Activated naive CD8-positive, alpha-beta T cell treated with anti-CD3 and anti-CD28 coated beads, Interleukin-2, amount 50 U/mL, for 16 hours (primary cell): ENCODE results near the gene MTREX.

Experiments
- DNase-seq: peaks from one replicate; pipeline ENCODE4 v3.0.0-alpha.2; 2020; ENCODE audit warnings: low read depth, low spot score

The MTREX gene

DNA sequence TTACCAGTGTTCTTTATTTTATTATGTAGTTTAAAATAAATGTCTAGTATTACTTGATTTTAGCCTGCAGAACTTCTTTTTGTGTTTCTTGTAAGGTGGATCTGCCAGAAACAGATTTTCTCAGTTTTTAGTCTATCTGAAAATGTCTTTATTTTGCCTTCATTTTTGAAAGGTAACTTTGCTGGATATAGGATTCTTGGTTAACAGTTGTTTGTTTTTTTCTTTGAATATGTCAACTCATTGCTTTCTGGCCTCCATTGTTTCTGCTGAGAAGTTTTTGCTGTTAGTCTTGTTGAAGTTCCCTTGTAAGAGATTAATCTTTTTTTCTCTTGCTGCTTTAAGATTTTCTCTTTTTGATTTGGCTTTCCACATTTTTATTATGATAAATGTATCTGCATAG is 75.5 kb downstream of the MTREX start:
- no peak for DNase-seq

DNA sequence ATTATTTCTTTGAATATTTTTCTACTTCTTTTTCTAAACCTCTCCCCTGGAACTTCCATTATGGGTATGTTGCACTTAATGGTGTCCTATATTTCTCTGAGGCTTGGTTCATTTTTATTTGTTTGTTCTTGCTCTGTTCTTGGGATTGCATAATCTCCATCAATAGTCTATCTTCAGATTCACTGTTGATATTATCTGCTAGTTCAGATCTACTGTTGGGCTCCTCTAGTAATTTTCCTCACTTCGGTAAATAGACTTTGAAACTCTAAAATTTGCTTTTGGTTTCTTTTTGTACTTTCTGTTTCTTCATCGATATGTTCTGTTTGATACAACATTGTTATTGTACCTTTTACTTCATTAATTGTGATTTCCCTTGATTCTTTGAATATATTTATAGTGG is 76.3 kb downstream of the MTREX start:
- no peak for DNase-seq

DNA sequence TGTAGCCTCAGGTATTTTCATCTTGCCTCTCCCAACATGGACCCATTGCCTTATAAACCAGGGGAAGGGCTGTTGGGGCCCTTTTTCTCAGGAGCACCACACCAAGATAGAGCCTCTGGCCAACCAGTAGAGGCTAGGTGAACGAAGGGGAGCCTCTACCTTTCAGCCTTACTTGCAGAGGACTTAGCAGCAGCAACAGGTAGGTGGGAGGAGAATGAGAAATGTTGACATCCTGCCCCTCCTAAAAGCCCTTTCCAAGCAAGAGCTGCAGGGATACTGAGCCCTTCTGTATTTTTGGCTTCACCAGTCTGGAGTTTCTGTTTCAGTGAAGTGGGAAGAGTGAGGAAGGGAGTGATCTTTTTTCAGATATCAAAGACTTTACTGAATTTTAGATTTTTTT is 77.4 kb downstream of the MTREX start:
- no peak for DNase-seq

DNA sequence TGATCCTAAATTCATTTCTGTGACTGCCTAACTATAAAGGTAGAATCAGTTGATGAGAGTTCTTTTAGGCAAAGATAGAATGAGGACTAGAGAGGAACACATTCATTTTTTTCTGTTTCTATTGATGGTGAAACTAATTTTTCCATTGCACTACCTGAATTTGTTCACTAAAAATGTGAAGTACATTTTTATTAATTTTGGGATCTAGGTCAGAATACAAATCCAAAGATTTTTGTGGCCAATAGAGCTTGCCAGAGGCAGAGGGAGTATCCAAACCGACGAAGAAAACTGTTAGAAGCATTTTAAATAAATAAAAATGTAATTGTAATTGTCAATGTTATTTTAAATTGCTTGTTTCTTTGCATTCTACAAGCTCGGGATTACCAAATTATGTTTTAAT is 78.1 kb downstream of the MTREX start:
- no peak for DNase-seq

DNA sequence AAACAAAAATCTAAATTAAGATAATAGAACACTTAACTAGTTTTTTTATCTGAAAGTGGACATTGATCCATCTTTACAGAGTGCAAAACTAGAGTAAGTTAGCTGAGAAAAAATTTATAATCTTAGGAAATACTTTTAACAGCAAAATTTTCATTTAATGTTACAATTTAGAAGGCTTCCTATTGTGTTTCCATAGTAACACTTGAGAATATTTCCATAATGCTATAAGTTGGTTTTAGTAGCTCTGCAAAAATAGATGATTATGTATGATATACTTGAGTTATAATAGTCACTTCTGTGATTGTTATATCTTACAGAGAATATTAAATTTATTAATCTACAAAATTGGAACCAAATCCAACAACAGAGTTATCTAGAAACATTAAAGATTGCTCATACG is 78.6 kb downstream of the MTREX start:
- no peak for DNase-seq

DNA sequence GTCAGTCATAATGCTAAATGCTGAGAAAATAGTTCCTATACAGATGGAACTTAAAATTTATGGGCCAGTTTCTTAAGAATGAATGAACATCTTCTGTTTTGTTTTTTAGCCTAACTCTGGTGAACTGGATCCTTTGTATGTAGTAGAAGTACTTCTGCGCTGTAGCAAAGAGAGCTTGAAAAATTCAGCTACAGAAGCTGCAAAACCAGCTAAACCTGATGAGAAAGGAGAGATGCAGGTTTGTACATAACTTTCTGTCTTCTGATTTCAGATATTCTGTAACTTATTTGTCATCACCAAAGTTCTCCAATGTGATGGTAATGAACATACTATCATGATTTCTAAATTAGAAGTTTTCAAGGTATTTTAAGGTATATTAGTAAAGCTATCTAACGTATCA is 80.1 kb downstream of the MTREX start:
- no peak for DNase-seq

DNA sequence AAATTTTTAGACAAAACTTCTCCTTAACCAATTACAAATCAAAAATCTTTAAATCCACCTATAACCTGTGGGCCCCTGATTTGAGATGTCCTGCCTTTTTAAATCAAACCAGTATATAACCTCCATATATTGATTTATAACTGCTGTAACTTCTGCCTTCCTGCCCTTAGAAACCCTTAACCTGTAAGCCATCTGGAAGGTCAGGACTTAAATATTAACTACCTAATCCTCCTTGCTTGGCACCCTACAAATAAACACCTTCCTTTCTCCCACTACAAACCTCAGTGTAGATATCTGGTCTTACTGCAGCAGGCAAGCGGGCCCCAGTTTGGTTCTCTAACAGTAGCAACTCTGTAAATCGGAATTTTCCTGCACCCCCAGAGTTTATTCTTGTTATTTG is 83.9 kb downstream of the MTREX start:
- no peak for DNase-seq

DNA sequence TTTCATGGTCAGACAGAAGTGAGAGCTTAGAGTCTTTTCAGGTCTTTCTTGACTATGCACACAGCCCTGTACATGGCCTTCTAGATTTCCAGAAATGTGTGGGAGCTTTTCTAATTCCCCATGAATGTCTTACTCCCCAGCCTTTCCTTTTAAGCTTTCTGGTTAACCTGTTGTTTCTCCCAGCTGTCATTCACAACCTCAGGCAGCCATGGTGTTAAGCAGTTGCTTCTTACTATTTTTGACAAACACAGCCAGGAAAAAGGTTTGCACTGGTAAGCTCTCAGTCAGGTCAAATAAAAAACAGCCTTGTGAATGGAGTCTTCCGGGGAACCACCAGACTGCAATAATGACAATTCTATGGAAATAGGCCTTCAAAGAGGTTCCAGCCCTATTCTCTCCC is 84.9 kb downstream of the MTREX start:
- DNase-seq, result no peak

DNA sequence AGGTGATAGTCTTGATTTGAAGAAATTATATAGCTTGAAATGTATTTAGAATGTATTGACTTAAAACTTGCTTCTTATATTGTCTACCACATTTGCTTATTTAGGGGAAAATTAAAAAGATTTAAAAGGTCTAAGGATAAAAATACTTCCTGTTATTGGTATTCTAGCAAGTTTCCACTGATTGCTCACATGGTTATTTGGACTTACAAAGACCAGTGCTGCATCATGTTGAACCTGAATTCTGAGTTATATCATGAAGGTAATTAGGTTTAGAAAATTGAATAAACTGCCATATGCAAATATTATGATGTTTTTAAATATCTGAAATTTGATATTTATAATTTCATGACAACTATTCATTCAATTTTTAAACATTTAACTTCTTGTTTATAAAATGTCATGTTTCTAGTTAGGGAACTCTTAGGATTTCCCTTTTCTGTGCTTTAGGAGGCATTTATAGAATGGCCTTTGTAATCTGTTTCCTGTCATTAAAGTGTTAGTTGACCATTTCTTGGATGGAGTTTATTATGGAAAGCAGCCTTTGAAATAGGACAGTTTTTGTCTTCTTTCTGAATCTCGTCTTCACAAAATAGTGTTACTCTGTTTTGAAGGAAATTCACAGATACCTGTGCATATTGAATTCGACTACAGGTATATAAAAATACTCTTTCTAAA is 85.8 kb downstream of the MTREX start:
- no peak for DNase-seq

DNA sequence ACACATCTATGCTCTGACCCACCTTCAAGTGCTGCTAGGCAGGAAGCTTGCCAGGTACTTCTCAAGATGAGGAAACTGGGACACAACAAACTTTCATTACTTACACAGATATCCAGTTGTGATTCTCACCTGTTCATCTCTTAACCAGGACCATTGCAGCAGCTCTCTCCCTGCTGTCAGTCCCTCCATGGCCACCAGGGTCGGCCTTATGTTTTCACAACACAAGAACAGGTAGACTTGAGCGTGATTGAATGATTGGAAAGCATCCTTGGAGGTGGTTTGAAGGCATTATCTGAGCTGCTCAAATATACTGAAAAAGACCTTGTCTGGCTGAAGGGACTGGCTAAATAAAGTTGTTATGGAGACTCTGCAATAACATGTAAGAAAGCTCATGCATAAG is 94.4 kb downstream of the MTREX start:
- no peak for DNase-seq

DNA sequence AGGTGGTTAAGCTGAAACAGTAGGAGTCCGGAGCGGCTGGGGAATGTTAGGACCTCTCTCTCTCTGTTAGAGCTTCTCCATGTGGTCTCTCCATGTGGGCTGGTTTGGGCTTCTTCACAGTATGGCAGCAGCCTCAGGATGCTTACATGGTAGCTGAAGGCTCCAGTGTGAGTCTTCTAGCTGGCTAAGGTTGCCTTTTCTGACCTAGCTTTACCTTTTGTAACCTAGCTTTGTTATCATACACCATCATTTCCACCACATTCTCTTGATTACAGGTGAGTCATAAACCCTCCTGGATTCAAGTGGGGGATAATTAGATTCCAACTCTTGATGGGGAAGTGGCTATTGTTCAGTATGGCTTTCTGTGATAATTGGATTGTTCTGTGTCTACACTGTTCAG is 98.5 kb downstream of the MTREX start:
- DNase-seq, result no peak

DNA sequence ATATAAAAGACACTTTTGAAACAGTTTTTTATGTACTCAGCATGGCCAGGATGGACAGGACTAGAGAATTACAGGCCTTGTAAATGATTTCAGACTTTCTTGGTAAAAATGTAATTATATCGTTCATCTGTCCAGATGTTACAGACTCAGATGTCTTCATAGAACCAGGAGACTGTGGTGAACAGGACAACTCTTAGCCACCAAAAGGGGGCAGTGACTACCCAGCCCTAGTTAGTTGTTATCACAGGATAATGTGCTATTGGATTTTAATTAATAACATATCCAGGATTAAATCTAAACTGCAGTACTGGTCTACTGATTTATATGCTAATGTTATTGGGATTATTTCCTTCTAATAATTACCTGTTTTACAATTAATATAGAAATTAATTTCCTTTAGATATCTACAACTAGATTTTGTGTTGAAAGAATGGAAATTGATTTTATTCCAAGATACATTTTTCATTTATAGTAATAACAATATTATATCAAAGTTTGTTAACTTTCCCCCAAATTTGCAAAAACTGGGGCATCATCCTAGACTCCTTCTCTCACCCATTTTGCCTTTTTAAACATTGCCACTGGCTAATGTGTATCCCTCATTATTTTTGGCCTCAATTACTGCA is 99.4 kb downstream of the MTREX start:
- DNase-seq, result no peak

DNA sequence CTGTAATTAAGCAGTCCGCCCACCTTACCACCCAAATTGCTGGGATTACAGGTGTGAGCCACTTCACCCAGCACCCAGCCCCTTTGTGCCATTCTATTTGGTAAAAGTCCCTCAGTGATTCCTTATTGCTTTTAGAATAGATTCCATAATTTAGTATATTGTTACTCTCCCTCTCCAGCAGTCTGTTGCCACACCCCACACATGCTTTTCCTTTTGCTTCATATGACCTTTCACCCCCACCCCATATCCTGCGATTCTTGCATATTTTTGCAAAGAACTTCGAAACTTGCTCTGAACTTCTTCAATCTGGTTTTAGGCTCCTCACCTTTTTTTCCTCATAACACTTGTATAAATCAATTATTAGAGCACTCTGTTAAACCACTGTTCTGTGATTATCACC is 100.2 kb downstream of the MTREX start:
- no peak for DNase-seq

DNA sequence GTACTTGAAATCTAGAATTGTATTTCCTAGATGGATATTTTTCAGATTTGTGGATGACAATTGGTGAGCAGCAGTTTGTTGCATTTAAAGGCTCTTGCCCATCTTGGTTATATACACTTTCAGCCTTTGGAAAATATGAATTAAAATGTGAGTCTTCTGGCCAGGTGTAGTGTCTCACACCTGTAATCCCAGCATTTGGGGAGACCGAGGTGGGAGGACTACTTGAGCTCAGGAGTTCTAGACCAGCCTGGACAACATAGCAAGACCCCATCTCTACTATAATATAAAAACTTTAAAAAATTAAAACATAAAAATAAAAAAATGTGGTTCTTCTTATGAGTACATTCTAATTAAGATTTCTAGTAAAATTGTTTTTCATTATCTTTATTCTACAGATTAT is 102.0 kb downstream of the MTREX start:
- no peak for DNase-seq

DNA sequence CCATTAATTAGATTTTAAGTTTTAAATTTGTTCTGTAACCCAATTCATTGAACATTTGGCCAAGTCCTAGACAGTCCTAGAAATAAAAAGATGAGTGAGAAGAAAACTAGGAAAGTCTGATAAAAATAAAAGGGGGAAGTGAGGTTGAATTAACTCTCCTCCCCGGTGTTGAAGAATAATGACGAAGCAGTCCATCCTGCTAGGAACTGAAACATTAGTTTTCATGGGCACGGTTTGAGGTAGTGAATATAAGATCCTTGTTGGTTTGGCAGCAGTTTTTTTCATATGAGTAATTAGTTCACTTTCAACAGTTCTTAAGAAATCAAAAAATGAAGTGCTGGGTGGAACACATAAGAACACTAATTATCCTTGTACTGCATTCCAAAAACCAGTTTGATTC is 103.1 kb downstream of the MTREX start:
- no peak for DNase-seq

DNA sequence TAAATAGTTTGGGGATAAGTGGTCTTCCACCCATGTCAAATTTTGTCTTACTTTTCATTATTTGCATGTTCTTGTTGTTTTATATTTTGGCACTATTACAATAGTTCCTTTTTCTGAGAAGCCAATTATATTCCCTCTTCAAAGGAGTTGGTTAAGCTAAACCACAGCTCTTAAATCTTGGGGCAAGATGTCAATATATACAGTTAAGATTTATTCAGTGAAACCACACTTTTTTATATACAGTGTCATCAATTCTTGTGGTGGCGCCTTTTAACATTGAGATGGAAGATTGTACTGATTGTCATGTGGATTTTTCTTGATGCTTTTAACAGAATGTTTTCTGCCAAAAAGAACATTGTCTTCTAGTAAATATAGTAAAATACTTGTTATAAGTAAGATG is 104.1 kb downstream of the MTREX start:
- no peak for DNase-seq

DNA sequence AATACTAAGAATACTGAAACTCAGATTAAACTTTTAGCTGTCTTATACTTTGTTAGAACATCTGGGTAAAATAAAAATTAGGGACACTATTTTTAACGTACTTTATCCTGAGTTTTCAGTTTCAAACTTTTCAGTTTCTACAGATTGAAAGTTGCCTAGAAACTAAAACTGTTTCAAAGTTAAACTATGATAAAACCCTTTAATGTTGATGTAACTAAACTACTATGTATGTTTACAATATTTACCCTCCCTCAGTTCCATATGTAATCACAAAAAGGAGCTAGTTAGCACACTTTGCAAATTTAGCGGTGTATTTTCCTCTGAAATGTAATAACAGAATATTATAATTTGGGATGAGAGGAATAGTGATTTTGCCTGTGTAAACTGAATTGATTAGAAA is 105.9 kb downstream of the MTREX start:
- no peak for DNase-seq

DNA sequence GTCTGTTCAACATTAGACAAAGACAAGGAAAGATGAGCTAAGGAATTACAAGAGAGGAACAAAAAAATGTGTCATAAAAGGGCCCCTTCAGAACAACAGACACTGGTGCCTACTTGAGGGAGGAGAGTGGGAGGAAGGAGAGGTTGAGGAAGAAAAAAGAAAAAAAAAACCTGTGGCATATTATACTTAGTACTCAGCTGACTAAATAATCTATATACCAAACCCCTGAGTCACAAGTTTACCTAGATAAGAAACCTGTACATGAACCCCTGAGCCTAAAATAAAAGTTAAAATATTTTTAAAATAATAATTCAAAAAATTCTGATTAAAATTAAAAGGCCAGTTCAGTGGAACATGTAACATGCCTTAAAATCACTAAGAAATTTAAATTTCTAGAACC is 107.3 kb downstream of the MTREX start:
- DNase-seq, result no peak

DNA sequence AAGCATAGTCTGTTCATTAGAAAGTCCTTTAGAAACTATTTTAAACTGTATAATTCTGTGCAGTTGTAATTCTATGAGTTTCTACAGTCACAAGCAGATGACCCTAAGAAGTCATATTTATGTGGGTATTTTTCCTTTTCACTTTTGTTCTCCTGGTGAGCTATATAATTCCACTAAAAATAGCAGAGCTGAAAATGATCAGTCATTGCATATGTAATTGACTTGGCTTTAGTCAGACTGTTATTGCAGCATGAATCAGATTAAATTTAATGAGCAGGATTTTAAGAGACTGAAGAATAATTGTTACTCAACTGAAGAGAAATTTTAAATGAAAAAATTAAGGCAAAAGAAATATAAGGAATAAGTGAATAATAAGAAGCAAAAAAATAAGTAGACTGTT is 108.5 kb downstream of the MTREX start:
- DNase-seq, result no peak

DNA sequence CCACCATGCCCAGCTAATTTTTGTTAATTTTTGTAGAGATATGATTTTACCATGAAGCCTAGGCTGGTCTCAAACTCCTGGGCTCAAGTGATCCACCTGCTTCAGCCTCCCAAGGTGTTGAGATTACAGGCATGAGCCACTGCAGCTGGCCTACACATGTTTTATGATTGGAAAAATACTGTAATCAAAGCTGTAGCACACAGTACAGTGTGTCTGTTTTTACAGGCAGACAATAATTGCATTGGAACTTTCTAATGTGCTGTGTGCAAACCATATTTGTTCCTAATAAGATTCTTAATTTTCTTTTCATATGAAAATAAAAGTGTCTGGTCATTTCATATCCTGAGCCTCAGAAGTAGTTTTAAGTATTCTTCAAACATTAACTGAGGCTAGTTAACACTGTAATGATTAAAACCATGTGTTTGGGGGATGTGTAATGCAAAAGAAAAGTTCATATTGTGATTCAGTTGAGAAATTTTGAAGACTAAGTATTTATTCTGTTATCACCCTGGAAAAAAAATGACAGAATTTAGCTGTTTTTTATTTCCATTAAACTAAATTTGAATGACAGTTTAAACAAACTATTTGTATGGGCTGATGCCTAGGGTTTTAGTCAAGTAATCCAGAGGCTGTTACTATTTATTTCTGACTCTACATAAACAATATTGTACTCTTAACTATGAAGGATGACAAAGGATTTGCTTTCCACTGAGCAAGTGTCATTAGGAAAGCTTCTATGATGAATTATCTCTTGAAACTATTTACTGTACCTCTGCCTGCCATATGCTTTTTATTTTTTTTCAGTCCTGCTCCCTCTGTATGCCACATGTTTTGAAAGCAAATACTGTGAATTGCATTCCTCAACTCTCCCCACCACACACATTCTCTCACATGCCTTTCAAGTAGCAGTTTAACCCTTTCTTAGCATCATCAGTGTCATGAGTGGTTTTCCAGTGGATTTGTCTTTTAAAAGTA is 111.5 kb downstream of the MTREX start:
- no peak for DNase-seq

DNA sequence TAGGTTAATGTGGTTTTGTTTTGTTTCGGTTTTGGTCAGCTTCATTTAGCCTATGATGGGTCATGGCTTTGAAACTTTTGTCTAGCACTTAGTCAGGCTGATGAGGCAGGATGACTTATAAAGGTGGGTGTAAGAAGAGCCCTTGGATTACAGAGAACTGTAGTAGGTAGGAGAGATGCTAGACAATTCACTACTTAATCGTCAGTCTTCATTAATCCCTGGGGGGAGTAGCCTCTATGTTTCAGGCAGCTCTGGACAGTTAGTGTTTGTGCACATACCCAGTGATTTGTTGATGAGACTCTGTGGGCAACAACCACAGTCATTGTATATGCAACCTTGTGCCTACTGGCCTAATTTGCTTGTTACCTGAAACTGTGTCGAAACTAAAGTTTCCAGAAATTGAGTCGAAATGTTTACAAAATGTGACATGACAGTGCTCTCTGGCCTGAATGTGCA is 113.3 kb downstream of the MTREX start:
- DNase-seq, result no peak

DNA sequence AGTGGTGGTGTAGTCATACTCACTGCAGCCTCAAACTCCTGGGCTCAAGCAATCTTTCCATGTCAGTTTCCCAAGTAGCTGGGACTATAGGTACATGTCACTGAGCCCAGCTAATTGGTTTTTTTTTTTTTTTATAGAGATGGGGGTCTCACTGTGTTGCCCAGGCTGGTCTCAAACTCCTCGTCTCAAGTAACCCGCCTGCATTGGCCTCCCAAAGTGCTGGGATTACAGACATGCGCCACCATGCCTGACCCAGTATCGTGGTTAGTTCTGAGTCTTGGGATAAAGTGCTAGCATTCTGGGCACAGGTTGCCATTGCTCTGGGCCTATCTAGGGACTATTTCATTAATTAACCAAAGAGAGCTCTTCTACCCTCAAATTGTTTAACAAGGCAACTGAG is 118.7 kb downstream of the MTREX start:
- no peak for DNase-seq

DNA sequence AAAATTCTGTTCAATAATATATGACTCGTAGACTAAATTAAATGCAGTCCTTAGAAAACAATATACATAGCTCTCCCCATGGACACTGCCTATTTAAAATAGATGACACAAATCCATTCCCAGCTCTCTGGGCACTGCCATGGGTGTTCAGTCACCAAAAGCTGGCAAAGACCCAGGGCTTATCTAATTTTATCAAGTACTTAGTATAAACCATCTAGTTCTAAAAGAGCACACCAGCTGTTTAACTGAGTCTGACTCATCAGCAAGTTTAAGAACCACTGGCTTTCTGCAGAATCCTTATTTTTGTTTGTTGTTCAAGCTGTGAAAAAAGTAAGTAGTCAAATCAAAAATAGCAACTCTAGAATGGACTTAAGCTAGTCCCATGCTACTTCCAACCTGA is 119.4 kb downstream of the MTREX start:
- no peak for DNase-seq
